ENCODE measurements around the gene IL12RB1.

IL12RB1 gene

GRCh38 chr19:18117364-18117691 is 30.6 kb upstream of the IL12RB1 start:
- DNase-seq (ENCODE audit: low read depth) = no peak
- no peak overlapping the region for H3K4me3 ChIP-seq (ENCODE audit: low read depth, low read length)
- TF ChIP-seq CTCF (IDR thresholded peaks at IDR 0.05; ENCODE audit: low read depth, low read length) (no peak), MYC (IDR thresholded peaks at IDR 0.05; ENCODE audit: low read depth, low read length) (no peak), POLR2A (IDR thresholded peaks at IDR 0.05; ENCODE audit: extremely low read depth, insufficient read length) (no peak), MAX (IDR thresholded peaks at IDR 0.05; ENCODE audit: low read depth, low read length) (no peak)

- DNase-seq (ENCODE audit: low read depth) = no peak
- no peak overlapping the region for H3K4me3 ChIP-seq (ENCODE audit: low read depth, low read length)
- TF ChIP-seq MAX (IDR thresholded peaks at IDR 0.05; ENCODE audit: low read depth, low read length) (no peak), POLR2A (IDR thresholded peaks at IDR 0.05; ENCODE audit: extremely low read depth, insufficient read length) (no peak), MYC (IDR thresholded peaks at IDR 0.05; ENCODE audit: low read depth, low read length) (no peak), CTCF (IDR thresholded peaks at IDR 0.05; ENCODE audit: low read depth, low read length) (no peak)
Observed at GRCh38 chr19:18114483-18114882, 27.7 kb upstream of the IL12RB1 start.

GRCh38 chr19:18113827-18114226 is 27.1 kb upstream of the IL12RB1 start:
- no peak for TF ChIP-seq MYC (IDR thresholded peaks at IDR 0.05; ENCODE audit: low read depth, low read length)
- no peak for TF ChIP-seq MAX (IDR thresholded peaks at IDR 0.05; ENCODE audit: low read depth, low read length)
- no peak for TF ChIP-seq CTCF (IDR thresholded peaks at IDR 0.05; ENCODE audit: low read depth, low read length)
- no peak for TF ChIP-seq POLR2A (IDR thresholded peaks at IDR 0.05; ENCODE audit: extremely low read depth, insufficient read length)
- no peak for DNase-seq (ENCODE audit: low read depth)
- H3K4me3 ChIP-seq (ENCODE audit: low read depth, low read length) = no peak overlapping the region

GRCh38 chr19:18112989-18113478 is 26.3 kb upstream of the IL12RB1 start:
- peak; percentile 85 for DNase-seq (ENCODE audit: low read depth)
- TF ChIP-seq MYC (IDR thresholded peaks at IDR 0.05; ENCODE audit: low read depth, low read length) (peak; percentile 32; the same call in 1 of the 2 replicates), MAX (IDR thresholded peaks at IDR 0.05; ENCODE audit: low read depth, low read length) (peak; percentile 28; the same call in 1 of the 2 replicates), POLR2A (IDR thresholded peaks at IDR 0.05; ENCODE audit: extremely low read depth, insufficient read length) (no peak), CTCF (IDR thresholded peaks at IDR 0.05; ENCODE audit: low read depth, low read length) (peak; percentile 95)
- H3K4me3 ChIP-seq (ENCODE audit: low read depth, low read length) = no peak overlapping the region

GRCh38 chr19:18110609-18111232 is 24.0 kb upstream of the IL12RB1 start:
- no peak for TF ChIP-seq MAX (IDR thresholded peaks at IDR 0.05; ENCODE audit: low read depth, low read length)
- TF ChIP-seq MYC (IDR thresholded peaks at IDR 0.05; ENCODE audit: low read depth, low read length) = no peak
- no peak for TF ChIP-seq CTCF (IDR thresholded peaks at IDR 0.05; ENCODE audit: low read depth, low read length)
- no peak for TF ChIP-seq POLR2A (IDR thresholded peaks at IDR 0.05; ENCODE audit: extremely low read depth, insufficient read length)
- DNase-seq (ENCODE audit: low read depth) = no peak
- peak overlapping the region; percentile 56 for H3K4me3 ChIP-seq (ENCODE audit: low read depth, low read length)

Measured in NB4 (cell line).